ENCODE results near the gene FARP2. TPM values are rescaled to one million over a fixed set of nuclear protein-coding genes. Genes with fewer than 3 reads are reported as not detected.

Gene FARP2
- total RNA-seq, 5 donors from 2014 or later (not counting 1 experiment from before 2014, with no cell fraction given) = 15.8 to 27.5 (median 18.5) TPM

DNA sequence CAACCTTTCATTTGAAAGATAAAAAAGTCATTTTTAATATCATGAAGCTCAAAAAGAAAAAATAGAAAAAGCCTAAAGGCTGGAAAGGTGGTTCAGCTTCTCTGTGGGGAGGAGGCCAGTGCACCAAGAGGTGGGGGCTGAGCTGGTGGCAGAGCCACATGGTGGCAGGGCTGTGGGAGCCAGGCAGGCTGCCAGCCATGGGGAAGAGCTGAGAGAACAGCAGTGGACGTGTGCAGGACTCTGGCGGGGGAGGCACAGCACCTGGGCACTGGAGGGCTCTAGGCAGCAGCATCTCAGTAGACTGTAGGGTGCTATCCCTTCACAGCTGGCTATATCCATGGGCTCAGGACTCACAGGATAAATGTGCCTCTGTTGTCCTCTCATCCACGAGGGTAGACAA is 104.5 kb downstream of the FARP2 start:
- no peak overlapping the region for H3K4me3 Mint-ChIP-seq
- H3K4me1 Mint-ChIP-seq = no peaks in the 10 kb centered on the region
- peaks cover 5% of the 10 kb centered on the region for H3K36me3 Mint-ChIP-seq
- no peaks in the 10 kb centered on the region for H3K36me3 ChIP-seq (ENCODE audit: control insufficient read depth in 2 of 2, extremely low read depth in 1 of 2, insufficient read depth in 1 of 2, low read length in 1 of 2)
- H3K4me3 ChIP-seq (ENCODE audit: control insufficient read depth in 1 of 2, extremely low read depth in 1 of 2, low read length in 1 of 2) = no peak overlapping the region
- H3K4me1 ChIP-seq (ENCODE audit: control insufficient read depth in 1 of 2, extremely low read depth in 1 of 2, insufficient read depth in 2 of 2, low read length in 2 of 2) = no peaks in the 10 kb centered on the region
- peaks cover 8 to 11% of the 10 kb centered on the region in 2 donors for H3K27me3 Mint-ChIP-seq
- no peaks in the 10 kb centered on the region for H3K9me3 ChIP-seq
- H3K9me3 Mint-ChIP-seq = no peaks in the 10 kb centered on the region
- CTCF ChIA-PET = no interaction called here
- DNase-seq = no peak
- H3K27me3 ChIP-seq (replicated peaks in 1 of 2; ENCODE audit: control insufficient read depth in 2 of 2, extremely low read depth in 1 of 2, insufficient read depth in 2 of 2, low read length in 1 of 2) = peaks cover under 1 to 23% of the 10 kb centered on the region in 2 experiments
- no peak overlapping the region for H3K27ac Mint-ChIP-seq
- no peak for ATAC-seq (replicated peaks in 1 of 4)
- no peak overlapping the region for H3K27ac ChIP-seq (ENCODE audit: low read length)
- POLR2A ChIA-PET = no interaction called here
- 65% methylated on average over 3 of the region's 3 CpGs for WGBS (ENCODE audit: insufficient coverage)

DNA sequence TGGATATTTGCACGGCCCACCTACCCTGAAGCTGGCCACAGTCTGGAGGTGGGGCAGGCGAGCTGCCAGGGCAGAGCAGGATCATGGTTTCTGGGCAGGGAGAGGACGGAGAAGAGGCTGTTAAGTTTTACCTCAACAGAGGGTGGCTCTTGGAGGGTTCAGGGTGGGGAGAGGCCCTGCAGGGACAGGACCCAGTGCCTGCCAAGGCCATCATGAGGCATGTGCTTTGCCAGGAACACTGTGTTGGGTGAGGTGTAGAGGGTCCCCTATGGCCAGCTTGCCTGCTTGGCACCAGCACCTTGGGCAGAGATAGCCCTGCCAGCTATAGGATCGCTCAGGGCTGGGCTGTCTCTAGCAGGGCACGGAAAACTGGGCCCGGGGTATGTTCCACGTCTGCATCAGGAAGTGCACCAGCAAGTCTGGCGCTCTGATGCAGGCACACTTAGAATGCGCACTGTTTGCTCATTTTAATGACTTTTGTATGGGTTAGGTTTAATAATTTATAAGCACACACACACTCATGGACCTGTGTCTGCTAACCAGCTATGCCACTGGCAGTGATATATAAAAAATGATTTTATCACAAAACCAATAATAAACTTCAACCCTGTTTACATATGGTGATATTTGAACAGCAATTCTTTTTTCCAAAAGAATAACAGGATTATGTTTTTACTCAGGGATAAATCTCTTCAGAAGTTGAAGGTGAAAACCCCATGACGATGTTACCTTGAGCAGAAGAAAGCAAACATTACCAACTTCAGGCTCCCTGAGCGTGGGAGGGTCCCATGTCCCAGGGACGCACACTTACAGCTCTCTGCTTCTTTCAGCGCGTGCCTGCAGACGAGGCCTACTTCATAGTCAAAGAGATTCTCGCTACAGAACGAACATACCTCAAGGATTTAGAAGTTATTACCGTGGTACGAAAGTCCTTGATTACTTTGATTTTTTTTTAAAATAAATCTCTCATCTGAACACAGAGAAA is 105.9 kb downstream of the FARP2 start:
- POLR2A ChIA-PET = interaction anchor here in 1 of 2 donors (0.7 kb wide), 1 partner anchor 29 kb away, joined by 3 read pairs; no protein-coding TSS in a partner anchor
- Histone ChIP-seq H3K36me3 (ENCODE audit: control insufficient read depth in 2 of 2, extremely low read depth in 1 of 2, insufficient read depth in 1 of 2, low read length in 1 of 2) (no peaks in the 10 kb centered on the region), H3K27me3 (replicated peaks in 1 of 2; ENCODE audit: control insufficient read depth in 2 of 2, extremely low read depth in 1 of 2, insufficient read depth in 2 of 2, low read length in 1 of 2) (peaks cover 2 to 18% of the 10 kb centered on the region in 2 experiments), H3K27ac (ENCODE audit: low read length) (no peak overlapping the region), H3K9me3 (no peaks in the 10 kb centered on the region), H3K4me3 (ENCODE audit: control insufficient read depth in 1 of 2, extremely low read depth in 1 of 2, low read length in 1 of 2) (no peak overlapping the region), H3K4me1 (ENCODE audit: control insufficient read depth in 1 of 2, extremely low read depth in 1 of 2, insufficient read depth in 2 of 2, low read length in 2 of 2) (no peaks in the 10 kb centered on the region)
- Mint-ChIP-seq H3K27ac (no peak overlapping the region), H3K9me3 (no peaks in the 10 kb centered on the region), H3K27me3 (peaks cover 3 to 6% of the 10 kb centered on the region in 2 donors), H3K4me3 (no peak overlapping the region), H3K36me3 (peaks cover 5% of the 10 kb centered on the region), H3K4me1 (no peaks in the 10 kb centered on the region)
- CTCF ChIA-PET = no interaction called here
- WGBS (ENCODE audit: insufficient coverage) = 88% methylated on average over 14 of the region's 19 CpGs
- DNase-seq (no peak), ATAC-seq (replicated peaks in 1 of 4) (no peak)

DNA sequence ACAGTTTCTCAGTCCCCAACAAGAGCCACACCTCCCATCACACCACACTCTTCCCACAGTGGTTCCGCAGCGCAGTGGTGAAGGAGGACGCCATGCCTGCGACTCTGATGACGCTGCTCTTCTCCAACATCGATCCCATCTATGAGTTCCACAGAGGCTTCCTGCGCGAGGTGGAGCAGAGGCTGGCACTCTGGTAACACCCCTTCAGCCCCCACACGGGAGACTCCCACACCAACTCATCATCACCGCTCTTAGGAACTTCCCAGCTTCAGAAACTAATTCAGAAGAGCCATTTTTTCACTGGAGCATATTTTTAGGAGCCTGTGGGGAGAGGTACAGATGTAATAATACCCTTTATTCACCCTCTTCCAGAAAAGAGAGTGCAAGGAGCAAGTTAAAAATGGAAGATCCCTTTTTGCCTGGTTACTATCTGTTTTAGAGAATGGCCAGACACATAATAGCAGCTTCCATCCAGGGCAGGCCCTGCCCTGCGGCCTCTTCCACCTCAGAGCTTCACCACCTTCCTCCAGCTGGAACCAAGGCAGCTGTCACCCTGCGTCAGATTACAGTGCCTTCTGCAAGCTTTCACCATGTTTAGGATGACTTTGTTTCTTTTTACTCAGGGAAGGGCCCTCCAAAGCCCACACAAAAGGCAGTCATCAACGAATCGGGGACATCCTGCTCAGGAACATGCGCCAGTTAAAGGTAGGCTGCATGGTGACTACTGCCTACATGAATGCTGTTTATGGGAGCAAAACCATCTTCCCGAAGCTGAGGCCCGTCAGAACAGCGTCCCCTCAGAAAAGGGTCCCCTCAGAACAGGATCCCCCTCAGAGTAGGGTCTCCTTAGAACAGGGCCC is 107.4 kb downstream of the FARP2 start:
- ChIA-PET CTCF (no interaction called here), POLR2A (no interaction called here)
- DNase-seq (no peak), ATAC-seq (replicated peaks in 1 of 4) (no peak)
- Mint-ChIP-seq H3K27ac (no peak overlapping the region), H3K27me3 (peaks cover 0 to 4% of the 10 kb centered on the region in 2 donors), H3K4me1 (no peaks in the 10 kb centered on the region), H3K9me3 (no peaks in the 10 kb centered on the region), H3K4me3 (no peak overlapping the region), H3K36me3 (peaks cover 5% of the 10 kb centered on the region)
- no peak overlapping the region for H3K27ac ChIP-seq (ENCODE audit: low read length)
- 89% methylated on average over 14 of the region's 18 CpGs for WGBS (ENCODE audit: insufficient coverage)
- no peak overlapping the region for H3K4me3 ChIP-seq (ENCODE audit: control insufficient read depth in 1 of 2, extremely low read depth in 1 of 2, low read length in 1 of 2)
- H3K27me3 ChIP-seq (replicated peaks in 1 of 2; ENCODE audit: control insufficient read depth in 2 of 2, extremely low read depth in 1 of 2, insufficient read depth in 2 of 2, low read length in 1 of 2) = peaks cover 2 to 17% of the 10 kb centered on the region in 2 experiments
- no peaks in the 10 kb centered on the region for H3K36me3 ChIP-seq (ENCODE audit: control insufficient read depth in 2 of 2, extremely low read depth in 1 of 2, insufficient read depth in 1 of 2, low read length in 1 of 2)
- no peaks in the 10 kb centered on the region for H3K4me1 ChIP-seq (ENCODE audit: control insufficient read depth in 1 of 2, extremely low read depth in 1 of 2, insufficient read depth in 2 of 2, low read length in 2 of 2)
- no peaks in the 10 kb centered on the region for H3K9me3 ChIP-seq

DNA sequence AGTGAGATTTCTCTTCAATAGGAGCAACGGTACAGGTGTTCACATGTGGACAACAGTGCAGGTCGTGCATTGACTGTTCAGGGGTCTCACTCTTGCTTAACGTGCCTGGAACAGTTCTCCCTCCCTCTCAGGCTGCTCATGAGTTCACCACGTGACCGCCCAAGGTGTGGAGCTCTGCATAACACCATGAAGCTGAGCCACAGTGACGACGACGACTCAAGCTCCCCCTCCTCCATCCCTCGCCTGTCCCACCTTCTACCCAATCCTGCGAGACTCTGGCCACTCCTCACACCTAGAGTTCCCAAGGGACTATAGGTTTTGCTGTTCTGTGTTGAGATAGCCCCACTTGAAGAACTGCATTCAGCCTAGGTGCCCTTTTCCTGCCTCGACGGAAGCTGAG is 109.5 kb downstream of the FARP2 start:
- H3K27ac Mint-ChIP-seq = no peak overlapping the region
- H3K4me3 Mint-ChIP-seq = no peak overlapping the region
- Histone ChIP-seq H3K27ac (ENCODE audit: low read length) (no peak overlapping the region), H3K4me1 (ENCODE audit: control insufficient read depth in 1 of 2, extremely low read depth in 1 of 2, insufficient read depth in 2 of 2, low read length in 2 of 2) (no peaks in the 10 kb centered on the region), H3K36me3 (ENCODE audit: control insufficient read depth in 2 of 2, extremely low read depth in 1 of 2, insufficient read depth in 1 of 2, low read length in 1 of 2) (no peaks in the 10 kb centered on the region), H3K9me3 (no peaks in the 10 kb centered on the region), H3K4me3 (ENCODE audit: control insufficient read depth in 1 of 2, extremely low read depth in 1 of 2, low read length in 1 of 2) (no peak overlapping the region), H3K27me3 (replicated peaks in 1 of 2; ENCODE audit: control insufficient read depth in 2 of 2, extremely low read depth in 1 of 2, insufficient read depth in 2 of 2, low read length in 1 of 2) (peaks cover 2 to 15% of the 10 kb centered on the region in 2 experiments)
- ChIA-PET POLR2A (no interaction called here), CTCF (interaction anchor here in 1 of 2 donors (0.7 kb wide), 1 partner anchor 246 kb away, joined by 4 read pairs; no protein-coding TSS in a partner anchor)
- ATAC-seq (replicated peaks in 1 of 4) = no peak
- no peak for DNase-seq
- no peaks in the 10 kb centered on the region for H3K9me3 Mint-ChIP-seq
- H3K27me3 Mint-ChIP-seq = peaks cover 0 to 4% of the 10 kb centered on the region in 2 donors
- H3K36me3 Mint-ChIP-seq = peaks cover 5% of the 10 kb centered on the region
- peaks cover 3 to 7% (median 6%) of the 10 kb centered on the region in 3 donors for H3K4me1 Mint-ChIP-seq
- WGBS (ENCODE audit: insufficient coverage) = 67% methylated on average over 5 of the region's 12 CpGs

DNA sequence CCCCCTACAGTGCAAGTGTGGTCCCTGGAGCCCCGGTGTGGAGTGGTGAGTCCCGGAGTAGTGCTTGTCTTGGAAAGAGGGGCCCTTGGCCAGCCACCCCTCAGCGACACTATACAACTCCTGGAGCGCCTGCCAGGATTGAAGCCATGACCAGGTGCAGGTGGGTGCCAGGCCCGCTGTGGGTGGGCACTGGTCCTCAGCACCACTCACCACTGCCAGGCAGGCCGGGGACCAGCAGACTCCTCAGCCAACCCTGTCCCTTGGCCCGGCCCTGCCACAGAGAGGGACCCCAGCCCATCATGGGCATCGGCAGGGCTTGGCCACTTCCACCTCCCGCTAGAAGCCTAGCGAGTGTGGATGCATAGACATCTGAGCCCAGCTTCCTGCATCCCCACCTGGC is 110.1 kb downstream of the FARP2 start:
- H3K4me1 ChIP-seq (ENCODE audit: control insufficient read depth in 1 of 2, extremely low read depth in 1 of 2, insufficient read depth in 2 of 2, low read length in 2 of 2) = no peaks in the 10 kb centered on the region
- Mint-ChIP-seq H3K27ac (no peak overlapping the region), H3K9me3 (no peaks in the 10 kb centered on the region), H3K4me3 (no peak overlapping the region), H3K36me3 (peaks cover 7% of the 10 kb centered on the region), H3K27me3 (peaks cover 0 to 4% of the 10 kb centered on the region in 2 donors), H3K4me1 (peaks cover 3 to 7% (median 6%) of the 10 kb centered on the region in 3 donors)
- H3K27me3 ChIP-seq (replicated peaks in 1 of 2; ENCODE audit: control insufficient read depth in 2 of 2, extremely low read depth in 1 of 2, insufficient read depth in 2 of 2, low read length in 1 of 2) = peaks cover 2 to 15% of the 10 kb centered on the region in 2 experiments
- no peak overlapping the region for H3K4me3 ChIP-seq (ENCODE audit: control insufficient read depth in 1 of 2, extremely low read depth in 1 of 2, low read length in 1 of 2)
- WGBS (ENCODE audit: insufficient coverage) = 85% methylated on average over 8 of the region's 10 CpGs
- H3K9me3 ChIP-seq = no peaks in the 10 kb centered on the region
- CTCF ChIA-PET = interaction anchor here (0.7 kb wide), 2 partner anchors 247 to 402 kb away, joined by 4 read pairs; no protein-coding TSS in a partner anchor
- POLR2A ChIA-PET = no interaction called here
- no peak for ATAC-seq (replicated peaks in 1 of 4)
- no peaks in the 10 kb centered on the region for H3K36me3 ChIP-seq (ENCODE audit: control insufficient read depth in 2 of 2, extremely low read depth in 1 of 2, insufficient read depth in 1 of 2, low read length in 1 of 2)
- H3K27ac ChIP-seq (ENCODE audit: low read length) = no peak overlapping the region
- no peak for DNase-seq

DNA sequence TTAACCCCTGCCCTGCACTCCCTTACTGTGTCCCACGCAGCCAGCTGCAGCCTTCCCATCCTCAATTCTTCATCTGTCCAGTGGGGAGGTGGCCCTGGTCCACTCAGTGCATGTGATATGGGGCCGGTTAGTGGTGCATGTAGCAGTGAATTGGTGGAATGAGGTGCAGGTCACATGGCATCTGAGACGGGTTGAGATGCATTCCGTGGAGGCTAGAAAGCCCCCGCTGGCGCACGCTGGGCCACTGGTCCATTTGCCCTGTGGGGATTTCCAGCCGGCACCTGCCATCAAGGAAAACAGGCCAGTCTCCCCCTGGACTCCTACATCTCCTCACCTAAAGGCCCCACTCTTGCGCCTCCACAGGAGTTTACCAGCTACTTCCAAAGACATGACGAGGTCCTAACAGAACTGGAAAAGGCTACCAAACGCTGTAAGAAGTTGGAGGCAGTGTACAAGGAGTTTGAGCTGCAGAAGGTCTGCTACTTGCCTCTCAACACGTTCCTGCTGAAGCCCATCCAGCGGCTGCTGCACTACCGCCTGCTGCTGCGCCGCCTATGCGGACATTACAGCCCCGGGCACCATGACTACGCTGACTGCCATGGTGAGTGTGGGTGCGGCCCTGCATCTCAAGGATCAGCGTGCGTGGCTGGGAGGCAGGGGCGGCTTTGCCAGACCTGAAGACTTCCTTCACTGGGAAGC is 111.8 kb downstream of the FARP2 start:
- no peak overlapping the region for H3K27ac Mint-ChIP-seq
- Histone ChIP-seq H3K4me3 (ENCODE audit: control insufficient read depth in 1 of 2, extremely low read depth in 1 of 2, low read length in 1 of 2) (no peak overlapping the region), H3K4me1 (ENCODE audit: control insufficient read depth in 1 of 2, extremely low read depth in 1 of 2, insufficient read depth in 2 of 2, low read length in 2 of 2) (no peaks in the 10 kb centered on the region), H3K36me3 (ENCODE audit: control insufficient read depth in 2 of 2, extremely low read depth in 1 of 2, insufficient read depth in 1 of 2, low read length in 1 of 2) (no peaks in the 10 kb centered on the region), H3K27ac (ENCODE audit: low read length) (no peak overlapping the region), H3K27me3 (replicated peaks in 1 of 2; ENCODE audit: control insufficient read depth in 2 of 2, extremely low read depth in 1 of 2, insufficient read depth in 2 of 2, low read length in 1 of 2) (peaks cover 4 to 24% of the 10 kb centered on the region in 2 experiments), H3K9me3 (no peaks in the 10 kb centered on the region)
- POLR2A ChIA-PET = no interaction called here
- CTCF ChIA-PET = no interaction called here
- ATAC-seq (replicated peaks in 1 of 4) = no peak
- H3K27me3 Mint-ChIP-seq = peaks cover 13 to 17% of the 10 kb centered on the region in 2 donors
- no peak overlapping the region for H3K4me3 Mint-ChIP-seq
- peaks cover 3 to 7% (median 6%) of the 10 kb centered on the region in 3 donors for H3K4me1 Mint-ChIP-seq
- H3K36me3 Mint-ChIP-seq = peaks cover 15% of the 10 kb centered on the region
- no peak for DNase-seq
- WGBS (ENCODE audit: insufficient coverage) = 93% methylated on average over 15 of the region's 23 CpGs
- no peaks in the 10 kb centered on the region for H3K9me3 Mint-ChIP-seq

All from T-cell (primary cell).